NCI-H187 treated with DMSO at 0.1 percent for 48 hours (cell line): ENCODE results near the gene DLK1.

Experiments
- DNase-seq: peaks from one replicate; lab custom pipeline; 2025; lab: John Stamatoyannopoulos, UW

Gene DLK1

GRCh38 chr14:100726550-100727085 is at the start of gene DLK1:
TSS of gene DLK1 (plus strand) at chr14:100726892. CDS start at chr14:100727069, 177 bp downstream.
- DNase-seq = no peak

GRCh38 chr14:100677152-100677551 is 49.5 kb upstream of the DLK1 start:
- DNase-seq = no peak

- DNase-seq = no peak
These were observed 48.9 kb upstream of the DLK1 start for GRCh38 chr14:100677554-100678468.

GRCh38 chr14:100678469-100678828 is 48.2 kb upstream of the DLK1 start:
- DNase-seq = no peak

GRCh38 chr14:100679153-100679552 is 47.5 kb upstream of the DLK1 start:
- DNase-seq = no peak

GRCh38 chr14:100679707-100680438 is 46.8 kb upstream of the DLK1 start:
- DNase-seq = no peak

- no peak for DNase-seq
These were observed 46.1 kb upstream of the DLK1 start for GRCh38 chr14:100680439-100681051.

- no peak for DNase-seq
These were observed 45.6 kb upstream of the DLK1 start for GRCh38 chr14:100681111-100681510.

- no peak for DNase-seq
These were observed 43.9 kb upstream of the DLK1 start for GRCh38 chr14:100682749-100683148.

GRCh38 chr14:100683578-100683977 is 43.1 kb upstream of the DLK1 start:
- DNase-seq = no peak

- DNase-seq = no peak
These were observed 42.5 kb upstream of the DLK1 start for GRCh38 chr14:100684154-100684553.

GRCh38 chr14:100684961-100685360 is 41.7 kb upstream of the DLK1 start:
- no peak for DNase-seq

- DNase-seq = no peak
These were observed 39.8 kb upstream of the DLK1 start for GRCh38 chr14:100686858-100687257.

GRCh38 chr14:100687386-100687785 is 39.3 kb upstream of the DLK1 start:
- no peak for DNase-seq

GRCh38 chr14:100688051-100688450 is 38.6 kb upstream of the DLK1 start:
- no peak for DNase-seq

GRCh38 chr14:100688598-100689461 is 37.9 kb upstream of the DLK1 start:
- DNase-seq = no peak

- DNase-seq = no peak
These were observed 36.0 kb upstream of the DLK1 start for GRCh38 chr14:100690672-100691071.

GRCh38 chr14:100691395-100692056 is 35.2 kb upstream of the DLK1 start:
- no peak for DNase-seq

GRCh38 chr14:100692256-100692655 is 34.4 kb upstream of the DLK1 start:
- DNase-seq = no peak

GRCh38 chr14:100692859-100693558 is 33.7 kb upstream of the DLK1 start:
- DNase-seq = peak; percentile 25
